Heart right ventricle (tissue), 16 donors: ENCODE measurements around the gene AP5S1. TPM values are rescaled to one million over a fixed set of nuclear protein-coding genes. Genes with fewer than 3 reads are reported as not detected.
"Not testable (repeated sequence)": the region's sequence is repeated elsewhere in the genome, so short reads cannot be mapped to it uniquely, and the experiment has no call there.

Experiments
- ATAC-seq, 8 donors: fragments of 200-7000 bp; cut with Tn5 transposase; one replicate each; pipeline ENCODE4 v1.9.1; 2020; ENCODE audit warnings: mild to moderate bottlenecking in 8 of 8, moderate library complexity in 8 of 8, moderate number of reproducible peaks in 1 of 8
- DNase-seq, 2 donors: peaks; one replicate each; pipeline ENCODE4 v3.0.0-alpha.2; 2020
- H3K27ac ChIP-seq, 10 donors: fragments of 200-600 bp; sonication (generic) in 2 of 10; one replicate each; pipeline versions ENCODE4 v1.5.0 to v1.8.0; 2020 to 2022; ENCODE audit warnings: mild to moderate bottlenecking in 3 of 10
- H3K27me3 ChIP-seq, 7 donors: fragments of 200-600 bp; one replicate each; pipeline ENCODE4 v1.8.0; 2021 to 2022; ENCODE audit warnings: mild to moderate bottlenecking in 2 of 7
- H3K36me3 ChIP-seq, 9 donors: fragments of 200-600 bp; sonication (generic) in 1 of 9; one replicate each; pipeline versions ENCODE4 v1.5.0 to v1.8.0; 2020 to 2022; ENCODE audit warnings: mild to moderate bottlenecking in 2 of 9
- H3K4me1 ChIP-seq, 9 donors: fragments of 200-600 bp; sonication (generic) in 1 of 9; one replicate each; pipeline versions ENCODE4 v1.5.0 to v1.8.0; 2020 to 2022; ENCODE audit warnings: mild to moderate bottlenecking in 4 of 9
- H3K4me3 ChIP-seq, 10 donors: fragments of 200-600 bp; sonication (generic) in 2 of 10; one replicate each; pipeline versions ENCODE4 v1.5.0 to v1.8.0; 2020 to 2022; ENCODE audit warnings: mild to moderate bottlenecking in 7 of 10, moderate library complexity in 2 of 10
- H3K9me3 ChIP-seq, 11 donors: fragments of 200-600 bp in 10 of 11; sonication (generic) in 2 of 11; one replicate each; pipeline versions ENCODE4 v1.5.0 to v1.8.0; 2013 to 2022; ENCODE audit warnings: mild to moderate bottlenecking in 2 of 11, control low read depth in 1 of 11, moderate library complexity in 1 of 11
- CTCF ChIP-seq, 9 donors: fragments of 200-600 bp; sonication (generic) in 2 of 9; IDR thresholded peaks; one replicate each; pipeline versions ENCODE4 v1.5.0 to v1.8.0; 2021 to 2022; ENCODE audit warnings: antibody characterized with exemption in 9 of 9, mild to moderate bottlenecking in 5 of 9, moderate library complexity in 1 of 9
- WGBS, 2 donors: extraction: QIAGEN DNeasy Blood & Tissue Kit; methylation state at CpG; one replicate each; pipeline ENCODE4 v1.1.7; 2013; ENCODE audit warnings: inconsistent platforms in 1 of 2; 5-methylcytosine and 5-hydroxymethylcytosine counted together
- intact Hi-C, 10 donors: fragments of 100-400 bp; cut with DNase I; formaldehyde crosslinking; loops; one replicate each; pipeline versions ENCODE4 v1.11.1 to v1.14.2; 2022
- polyA plus RNA-seq, 2 donors: library from polyadenylated mRNA; stranded (reverse); fragments of 200-250 nt; gene quantifications; one replicate each; pipeline ENCODE4 v1.2.3, GENCODE V29; 2013
- total RNA-seq, 10 donors: library from RNA; stranded (reverse); fragmentation: NEBNext Ultra II Directional in 3 of 10; extraction: Animal tissue kit (Norgen Biotek cat#: 25700) in 3 of 10; gene quantifications; one replicate each; pipeline versions ENCODE4 v1.2.1 to v1.2.4, GENCODE V29; 2021 to 2023
- donor health status: Arrhythmogenic right ventricular cardiomyopathy.
- donor health status: ischemic (EF 13 %, LVEDD 7.1; RV severe dilation, severe dysfunction).
- donor health status: healthy with polysubstance abuse.
- donor health status: DM: no; HTN: yes; CAD: no.
- donor health status: DM: no; HTN: no; CAD: no.
- donor health status: ischemic (EF 25% LVEDD 6.9; RV normal size, moderate dysfunction).
- donor health status: ischemic (EF 25% LVEDD 5.7; RV mildly dilated, moderate dysfunction).
- donor health status: healthy.
- donor health status: DM: yes; HTN: yes; CAD: no.
- donor health status: Ischemic cardiomyopathy.
- donor health status: ischemic (EF 35%, LVEDD 5.7; RV mildly dilated, moderate dysfunction).
- donor health status: nonischemic (EF 11% LVEDD 7.7; RV severe dilation, severe dysfunction).
- donor health status: DM: yes; HTN: yes; CAD: no.
- donor health status: PGD.
- donor health status: ischemic (EF 29% LVEDD 5.4; RV normal size, mild dysfunction).
- donor health status: nonischemic (EF 23%, LVEDD 6.1; RV moderate dilation, normal function).

Gene AP5S1
- total and polyA plus RNA-seq, 12 donors = 7.2 to 17.5 (median 14.5) TPM

GRCh38 chr20:3842348-3842930 lies 22.1 kb downstream of the AP5S1 start:
- WGBS, 2 donors = 53 to 59% methylated on average over 7 of the region's 7 CpGs
- Histone ChIP-seq H3K9me3 (no peaks in the 10 kb centered on the region), H3K36me3 (no peaks in the 10 kb centered on the region), H3K27me3 (no peaks in the 10 kb centered on the region), H3K27ac (peak overlapping the region in 5 of 10 donors; percentile 19 to 48 (median 27)), H3K4me1 (peaks cover 2 to 35% (median 22%) of the 10 kb centered on the region in 9 donors), H3K4me3 (no peak overlapping the region)
- no peak for DNase-seq
- no peak for ATAC-seq
- intact Hi-C loops = no loop called here
- no peak for TF ChIP-seq CTCF (IDR thresholded peaks at IDR 0.05)

- no peak for DNase-seq
- H3K36me3 ChIP-seq = no peaks in the 10 kb centered on the region
- no peak for TF ChIP-seq CTCF (IDR thresholded peaks at IDR 0.05)
- no peaks in the 10 kb centered on the region for H3K27me3 ChIP-seq
- no peak for ATAC-seq
- intact Hi-C loops = no loop called here
- 62 to 69% methylated on average over 5 of the region's 5 CpGs for WGBS, 2 donors
- H3K4me1 ChIP-seq = peaks cover 5 to 43% (median 31%) of the 10 kb centered on the region in 9 donors
- no peak overlapping the region for H3K27ac ChIP-seq
- no peaks in the 10 kb centered on the region for H3K9me3 ChIP-seq
- no peak overlapping the region for H3K4me3 ChIP-seq
Observed at GRCh38 chr20:3843490-3843889, 23.1 kb downstream of the AP5S1 start.

- 95 to 98% methylated on average over 9 of the region's 9 CpGs for WGBS, 2 donors
- H3K9me3 ChIP-seq, intact Hi-C loops, ATAC-seq, H3K27me3 ChIP-seq, H3K4me3 ChIP-seq, DNase-seq, H3K27ac ChIP-seq, H3K36me3 ChIP-seq: not testable (repeated sequence)
- H3K4me1 ChIP-seq = peaks cover 5 to 49% (median 37%) of the 10 kb centered on the region in 9 donors
Observed at GRCh38 chr20:3843990-3844619, 23.8 kb downstream of the AP5S1 start.

GRCh38 chr20:3846378-3846739 lies 26.0 kb downstream of the AP5S1 start:
- no peak for TF ChIP-seq CTCF (IDR thresholded peaks at IDR 0.05)
- Histone ChIP-seq H3K9me3 (no peaks in the 10 kb centered on the region), H3K4me3 (peak overlapping the region; percentile 74 to 100 (median 95)), H3K4me1 (peaks cover 5 to 49% (median 32%) of the 10 kb centered on the region in 9 donors), H3K36me3 (peaks cover 0 to 6% (median 0%) of the 10 kb centered on the region in 9 donors), H3K27me3 (no peaks in the 10 kb centered on the region), H3K27ac (peak overlapping the region; percentile 87 to 99 (median 96))
- no peak for ATAC-seq
- intact Hi-C loops = loop anchor here in 1 of 10 donors (2.0 kb wide), 1 partner anchor 26 kb away; the partner anchor contains the start of gene AP5S1
- WGBS, 2 donors = 0% methylated on average over 22 of the region's 22 CpGs
- DNase-seq = peak in 1 of 2 donors; percentile 26
